Neural cell (in vitro differentiated cells): ENCODE measurements around the gene ZNF536. TPM values are rescaled to one million over a fixed set of nuclear protein-coding genes. Genes with fewer than 3 reads are reported as not detected.
A peak's percentile ranks its signal among the peaks of the same experiment; 100 is the strongest.

ENCODE experiments used
- H2AFZ ChIP-seq: fragments of 200-600, 300-800 bp; sonication (generic), shearing (Covaris generic); 2 replicates; pipeline ENCODE4 v1.6.0; 2014; ENCODE audit warnings: low read depth, mild to moderate bottlenecking, antibody characterized with exemption, low read length, moderate library complexity
- H3F3A ChIP-seq: fragments of 200-600 bp; shearing (Covaris generic); 2 replicates; pipeline ENCODE4 v1.6.1; 2016; ENCODE audit warnings: mild to moderate bottlenecking, moderate library complexity, mixed read lengths, antibody characterized with exemption, low read length; ENCODE audit not compliant: insufficient read depth, poor library complexity, severe bottlenecking
- H3K27ac ChIP-seq: fragments of 200-600, 300-800 bp; sonication (generic), shearing (Covaris generic); 2 replicates; pipeline ENCODE4 v1.5.1; 2014; ENCODE audit warnings: mild to moderate bottlenecking, low read length, moderate library complexity
- H3K27me3 ChIP-seq: fragments of 300-800, 200-600 bp; sonication (generic), shearing (Covaris generic); 2 replicates; pipeline ENCODE4 v1.6.0; 2014; ENCODE audit warnings: mild to moderate bottlenecking, low read depth, low read length, moderate library complexity; ENCODE audit not compliant: insufficient read depth
- H3K36me3 ChIP-seq: fragments of 300-800, 200-600 bp; sonication (generic), shearing (Covaris generic); 2 replicates; pipeline ENCODE4 v1.5.1; 2014; ENCODE audit warnings: mild to moderate bottlenecking, antibody characterized with exemption, low read length, moderate library complexity; ENCODE audit not compliant: insufficient read depth
- H3K4me2 ChIP-seq: fragments of 300-800, 200-600 bp; sonication (generic), shearing (Covaris generic); 2 replicates; pipeline ENCODE4 v1.6.0; 2014; ENCODE audit warnings: mild to moderate bottlenecking, low read length
- H3K4me3 ChIP-seq: fragments of 300-800, 200-600 bp; sonication (generic), shearing (Covaris generic); 2 replicates; pipeline ENCODE4 v1.5.1; 2014; ENCODE audit warnings: mild to moderate bottlenecking, low read length, moderate library complexity
- H3K79me2 ChIP-seq: fragments of 200-600 bp; shearing (Covaris generic); replicated peaks from 2 replicates; pipeline ENCODE4 v1.6.0; 2014; ENCODE audit warnings: mild to moderate bottlenecking, low read length, moderate library complexity; ENCODE audit not compliant: insufficient read depth
- H3K9ac ChIP-seq: fragments of 300-800, 200-600 bp; sonication (generic), shearing (Covaris generic); 2 replicates; pipeline ENCODE4 v1.6.1; 2016; ENCODE audit warnings: mild to moderate bottlenecking, low read length, mixed read lengths
- H3K9me2 ChIP-seq: fragments of 200-600 bp; shearing (Covaris generic); 2 replicates; pipeline ENCODE4 v1.6.1; 2016; ENCODE audit warnings: mild to moderate bottlenecking, low read length, mixed read lengths; ENCODE audit not compliant: insufficient read depth
- H3K9me3 ChIP-seq: fragments of 200-600, 300-800 bp; sonication (generic), shearing (Covaris generic); 2 replicates; pipeline ENCODE4 v1.6.1; 2016; ENCODE audit warnings: mild to moderate bottlenecking, mixed run types, low read length, moderate library complexity, mixed read lengths
- H4K20me1 ChIP-seq: fragments of 200-600 bp; shearing (Covaris generic); 2 replicates; pipeline ENCODE4 v1.6.1; 2016; ENCODE audit warnings: mild to moderate bottlenecking, mixed run types; ENCODE audit not compliant: insufficient read depth
- CTCF ChIP-seq: fragments of 450-650 bp; IDR thresholded peaks from 2 replicates; pipeline ENCODE4 v1.5.1; 2014; ENCODE audit warnings: antibody characterized with exemption, mild to moderate bottlenecking, moderate library complexity; ENCODE audit not compliant: poor library complexity, severe bottlenecking
- EP300 ChIP-seq: fragments of 450-650 bp; conservative IDR thresholded peaks from 2 replicates; pipeline ENCODE4 v1.6.1; 2014; ENCODE audit warnings: antibody characterized with exemption, mild to moderate bottlenecking, moderate library complexity; ENCODE audit not compliant: poor library complexity, severe bottlenecking
- EZH2 ChIP-seq: fragments of 200-600, 300-800 bp; shearing (Covaris generic), sonication (generic); IDR thresholded peaks from 2 replicates; pipeline ENCODE4 v1.6.1; 2014; ENCODE audit warnings: antibody characterized with exemption, low read length, borderline replicate concordance, mild to moderate bottlenecking; ENCODE audit not compliant: insufficient read depth, poor library complexity, severe bottlenecking
- MXI1 ChIP-seq: fragments of 450-650 bp; conservative IDR thresholded peaks from 2 replicates; pipeline ENCODE4 v1.6.1; 2014; ENCODE audit warnings: antibody characterized with exemption, mild to moderate bottlenecking; ENCODE audit not compliant: poor library complexity, severe bottlenecking
- POLR2AphosphoS5 ChIP-seq: IDR thresholded peaks from 2 replicates; pipeline ENCODE4 v1.6.1; 2012
- RAD21 ChIP-seq: fragments of 450-650 bp; conservative IDR thresholded peaks from 2 replicates; pipeline ENCODE4 v1.6.1; 2014; ENCODE audit warnings: antibody characterized with exemption, mild to moderate bottlenecking, moderate library complexity
- REST ChIP-seq: IDR thresholded peaks from 2 replicates; pipeline ENCODE4 v1.6.1; 2012; ENCODE audit warnings: borderline replicate concordance
- SMC3 ChIP-seq: fragments of 450-650 bp; conservative IDR thresholded peaks from 2 replicates; pipeline ENCODE4 v1.6.1; 2014; ENCODE audit warnings: antibody characterized with exemption, mild to moderate bottlenecking, moderate library complexity; ENCODE audit not compliant: poor library complexity
- TAF1 ChIP-seq: IDR thresholded peaks from 2 replicates; pipeline ENCODE4 v1.6.1; 2012; ENCODE audit warnings: low read depth
- polyA plus RNA-seq: library from polyadenylated mRNA; depleted of rRNA; stranded (reverse); fragments of >200 nt; gene quantifications from 2 replicates; pipeline ENCODE4 v1.2.3, GENCODE V29; 2014

Gene ZNF536
- polyA plus RNA-seq, 1 donor from 2014 or later = 13.9 TPM

GRCh38 chr19:30350692-30351663 lies 21.2 kb upstream of the ZNF536 start:
- H3K4me2 ChIP-seq = peak overlapping the region; percentile 73
- no peaks in the 10 kb centered on the region for H3K9me2 ChIP-seq
- peak overlapping the region; percentile 30 for H3K9ac ChIP-seq
- no peaks in the 10 kb centered on the region for H3K79me2 ChIP-seq
- no peaks in the 10 kb centered on the region for H3F3A ChIP-seq
- peak overlapping the region; percentile 47 for H3K27ac ChIP-seq
- H4K20me1 ChIP-seq = no peaks in the 10 kb centered on the region
- no peak overlapping the region for H2AFZ ChIP-seq
- H3K9me3 ChIP-seq = no peaks in the 10 kb centered on the region
- H3K36me3 ChIP-seq = no peaks in the 10 kb centered on the region
- H3K4me3 ChIP-seq = peak overlapping the region; percentile 38
- TF ChIP-seq POLR2AphosphoS5 (peak; percentile 53), REST (no peak), EP300 (peak; percentile 31), MXI1 (no peak)
- no peaks in the 10 kb centered on the region for H3K27me3 ChIP-seq

- no peaks in the 10 kb centered on the region for H3K36me3 ChIP-seq
- H3K9ac ChIP-seq = peak overlapping the region; percentile 30
- TF ChIP-seq CTCF (no peak), SMC3 (no peak), EZH2 (no peak), POLR2AphosphoS5 (peak; percentile 31), EP300 (no peak), REST (peak; percentile 68), RAD21 (no peak), MXI1 (no peak), TAF1 (no peak)
- peak overlapping the region; percentile 5 for H3K4me2 ChIP-seq
- H3F3A ChIP-seq = no peaks in the 10 kb centered on the region
- no peaks in the 10 kb centered on the region for H3K79me2 ChIP-seq
- no peaks in the 10 kb centered on the region for H3K9me3 ChIP-seq
- peak overlapping the region; percentile 47 for H3K27ac ChIP-seq
- H2AFZ ChIP-seq = no peak overlapping the region
- no peaks in the 10 kb centered on the region for H3K27me3 ChIP-seq
- H3K9me2 ChIP-seq = no peaks in the 10 kb centered on the region
- H3K4me3 ChIP-seq = peak overlapping the region; percentile 17
- no peaks in the 10 kb centered on the region for H4K20me1 ChIP-seq
Measured at GRCh38 chr19:30351774-30352173, 20.4 kb upstream of the ZNF536 start.
